ENCODE results near the gene TBK1. TPM values are rescaled to one million over a fixed set of nuclear protein-coding genes. Genes with fewer than 3 reads are reported as not detected.

The TBK1 gene
- total and polyA plus RNA-seq, 4 experiments from 2014 or later, result 22.4 to 25.0 (median 23.9) TPM

DNA sequence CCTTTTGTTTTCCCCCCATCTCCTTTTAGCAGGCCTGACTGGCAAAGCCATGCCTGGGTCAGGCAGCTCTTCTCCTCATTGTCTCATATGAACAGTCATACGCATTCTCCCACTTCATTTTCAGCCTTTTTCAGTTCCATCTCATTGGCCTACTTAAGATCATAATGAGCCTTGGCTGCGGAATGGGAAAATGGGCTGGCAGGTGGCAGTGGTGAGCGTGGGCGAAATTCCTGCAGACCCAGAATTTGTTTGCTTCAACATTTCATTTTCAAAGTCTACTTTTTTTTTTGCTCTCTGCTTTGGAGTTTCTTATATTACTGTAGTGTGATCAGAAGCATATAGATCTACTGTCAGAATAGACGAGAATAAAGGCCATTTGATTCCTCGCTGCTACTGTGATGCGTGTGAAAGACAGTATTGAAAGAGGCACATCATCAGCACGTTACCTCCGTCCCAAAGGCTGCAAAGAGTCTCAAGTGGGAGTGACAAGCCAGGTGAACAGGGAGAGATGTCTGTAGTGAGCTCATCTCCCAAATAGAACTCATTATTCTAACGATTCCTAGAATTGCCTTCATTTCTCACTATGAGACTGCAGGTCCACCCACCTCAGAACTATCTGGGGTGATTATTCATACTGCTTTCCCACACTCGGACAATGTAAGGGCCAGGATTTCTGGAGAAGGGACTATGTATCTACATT is 73.7 kb downstream of the TBK1 start:
- Histone ChIP-seq H3K9me3 (ENCODE audit: control insufficient read depth in 1 of 2, low read length in 2 of 2) (no peaks in the 10 kb centered on the region), H3K27ac (ENCODE audit: low read depth, low read length) (no peak overlapping the region), H3K27me3 (ENCODE audit: insufficient read depth, low read length) (no peaks in the 10 kb centered on the region), H3K36me3 (ENCODE audit: insufficient read depth, low read length) (no peaks in the 10 kb centered on the region), H3K4me3 (ENCODE audit: low read length in 2 of 2) (no peak overlapping the region), H3K4me1 (ENCODE audit: insufficient read depth, low read length) (no peaks in the 10 kb centered on the region)
- no peak overlapping the region for H3K4me3 Mint-ChIP-seq
- peaks cover 7 to 8% of the 10 kb centered on the region in 2 donors for H3K27me3 Mint-ChIP-seq
- intact Hi-C loops (cut with micrococcal nuclease), result no loop called here
- CTCF ChIA-PET (ENCODE audit: partially characterized antibody), result no interaction called here
- H3K9me3 Mint-ChIP-seq, result no peaks in the 10 kb centered on the region
- H3K27ac Mint-ChIP-seq, result no peak overlapping the region
- no peaks in the 10 kb centered on the region for H3K36me3 Mint-ChIP-seq
- H3K4me1 Mint-ChIP-seq, result no peaks in the 10 kb centered on the region
- POLR2A ChIA-PET (ENCODE audit: partially characterized antibody), result interaction anchor here (0.5 kb wide), 1 partner anchor 202 kb away, joined by 3 read pairs; no protein-coding TSS in a partner anchor
- no peak for DNase-seq

DNA sequence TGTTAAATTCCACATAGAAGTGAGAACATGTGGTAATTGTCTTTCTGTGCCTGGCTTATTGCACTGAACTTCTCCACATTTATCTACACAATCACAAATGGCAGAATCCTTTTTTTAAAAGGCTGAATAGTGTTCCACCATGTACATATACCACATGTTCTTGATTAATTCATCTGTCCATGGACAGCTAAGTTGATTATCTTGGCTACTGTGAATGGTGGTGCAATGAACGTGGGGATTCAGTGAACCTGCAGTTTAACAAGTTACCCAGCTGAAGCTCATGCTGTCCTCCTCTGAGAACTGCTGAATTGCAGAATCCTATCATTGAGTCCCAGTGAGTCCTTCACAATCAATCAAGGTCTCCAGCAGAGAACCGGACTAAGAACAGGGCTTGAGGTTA is 74.9 kb downstream of the TBK1 start:
- DNase-seq, result no peak
- no peaks in the 10 kb centered on the region for H3K27me3 ChIP-seq (ENCODE audit: insufficient read depth, low read length)
- Mint-ChIP-seq H3K9me3 (no peaks in the 10 kb centered on the region), H3K27me3 (peaks cover 6 to 7% of the 10 kb centered on the region in 2 donors), H3K36me3 (no peaks in the 10 kb centered on the region), H3K27ac (no peak overlapping the region), H3K4me3 (no peak overlapping the region), H3K4me1 (no peaks in the 10 kb centered on the region)
- POLR2A ChIA-PET (ENCODE audit: partially characterized antibody), result no interaction called here
- no peaks in the 10 kb centered on the region for H3K4me1 ChIP-seq (ENCODE audit: insufficient read depth, low read length)
- H3K36me3 ChIP-seq (ENCODE audit: insufficient read depth, low read length), result no peaks in the 10 kb centered on the region
- CTCF ChIA-PET (ENCODE audit: partially characterized antibody), result no interaction called here
- H3K27ac ChIP-seq (ENCODE audit: low read depth, low read length), result no peak overlapping the region
- H3K4me3 ChIP-seq (ENCODE audit: low read length in 2 of 2), result no peak overlapping the region
- no peaks in the 10 kb centered on the region for H3K9me3 ChIP-seq (ENCODE audit: control insufficient read depth in 1 of 2, low read length in 2 of 2)
- intact Hi-C loops (cut with micrococcal nuclease), result no loop called here

DNA sequence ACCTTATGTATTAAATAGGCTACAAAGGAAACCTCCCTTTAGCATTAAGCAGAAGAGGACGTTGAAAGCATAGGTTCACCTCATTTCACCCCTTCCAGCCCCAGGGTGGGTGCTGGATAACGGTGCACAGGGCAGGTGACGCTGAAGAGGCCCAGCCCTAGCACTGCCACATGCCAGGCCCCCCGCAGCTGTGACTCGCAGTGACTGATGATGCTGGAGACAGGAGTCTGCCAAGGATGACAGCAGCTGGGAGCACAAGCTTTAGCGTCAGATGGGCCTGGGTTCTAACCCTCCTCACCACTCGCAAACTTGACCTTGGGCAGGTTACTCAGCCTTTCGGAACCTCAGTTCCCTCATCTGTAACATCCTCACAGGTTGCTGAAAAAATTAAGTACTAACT is 76.7 kb downstream of the TBK1 start:
- Mint-ChIP-seq H3K36me3 (no peaks in the 10 kb centered on the region), H3K27ac (no peak overlapping the region), H3K4me1 (no peaks in the 10 kb centered on the region), H3K9me3 (no peaks in the 10 kb centered on the region), H3K4me3 (no peak overlapping the region), H3K27me3 (peaks cover 5 to 7% of the 10 kb centered on the region in 2 donors)
- ChIA-PET CTCF (ENCODE audit: partially characterized antibody) (interaction anchor here (1.1 to 1.2 kb wide), 2 partner anchors 21 to 65 kb away, joined by 3 to 5 read pairs; no protein-coding TSS in a partner anchor), POLR2A (ENCODE audit: partially characterized antibody) (no interaction called here)
- no peaks in the 10 kb centered on the region for H3K9me3 ChIP-seq (ENCODE audit: control insufficient read depth in 1 of 2, low read length in 2 of 2)
- DNase-seq, result no peak
- no peaks in the 10 kb centered on the region for H3K36me3 ChIP-seq (ENCODE audit: insufficient read depth, low read length)
- no peaks in the 10 kb centered on the region for H3K4me1 ChIP-seq (ENCODE audit: insufficient read depth, low read length)
- H3K27me3 ChIP-seq (ENCODE audit: insufficient read depth, low read length), result no peaks in the 10 kb centered on the region
- no peak overlapping the region for H3K27ac ChIP-seq (ENCODE audit: low read depth, low read length)
- H3K4me3 ChIP-seq (ENCODE audit: low read length in 2 of 2), result no peak overlapping the region
- intact Hi-C loops (cut with micrococcal nuclease), result no loop called here

DNA sequence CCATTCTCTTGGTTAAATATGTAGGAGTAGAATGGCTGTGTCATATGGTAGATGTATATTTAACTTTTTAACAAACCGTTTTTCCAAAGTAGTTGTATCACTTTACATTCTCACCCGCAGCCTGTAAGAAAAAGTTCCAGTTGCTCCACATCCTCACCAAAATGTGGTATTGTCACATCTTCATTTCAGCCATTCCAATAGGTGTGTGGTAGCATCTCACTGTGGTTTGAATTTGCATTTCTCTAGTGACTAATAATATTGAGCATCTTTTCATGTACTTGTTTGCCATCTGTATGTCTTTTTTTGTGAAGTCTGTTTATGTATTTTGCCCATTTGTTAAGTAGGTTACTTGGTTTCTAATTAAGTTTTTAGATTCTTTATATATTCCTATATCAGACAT is 78.6 kb downstream of the TBK1 start:
- DNase-seq, result no peak
- Histone ChIP-seq H3K4me3 (ENCODE audit: low read length in 2 of 2) (no peak overlapping the region), H3K4me1 (ENCODE audit: insufficient read depth, low read length) (no peaks in the 10 kb centered on the region), H3K36me3 (ENCODE audit: insufficient read depth, low read length) (no peaks in the 10 kb centered on the region), H3K27ac (ENCODE audit: low read depth, low read length) (no peak overlapping the region), H3K27me3 (ENCODE audit: insufficient read depth, low read length) (no peaks in the 10 kb centered on the region), H3K9me3 (ENCODE audit: control insufficient read depth in 1 of 2, low read length in 2 of 2) (no peaks in the 10 kb centered on the region)
- Mint-ChIP-seq H3K4me1 (peaks cover 0 to 2% (median 0%) of the 10 kb centered on the region in 4 donors), H3K4me3 (no peak overlapping the region), H3K27ac (no peak overlapping the region), H3K36me3 (no peaks in the 10 kb centered on the region), H3K27me3 (peaks cover 0 to 2% of the 10 kb centered on the region in 2 donors), H3K9me3 (no peaks in the 10 kb centered on the region)
- CTCF ChIA-PET (ENCODE audit: partially characterized antibody), result no interaction called here
- POLR2A ChIA-PET (ENCODE audit: partially characterized antibody), result no interaction called here
- intact Hi-C loops (cut with micrococcal nuclease), result no loop called here

DNA sequence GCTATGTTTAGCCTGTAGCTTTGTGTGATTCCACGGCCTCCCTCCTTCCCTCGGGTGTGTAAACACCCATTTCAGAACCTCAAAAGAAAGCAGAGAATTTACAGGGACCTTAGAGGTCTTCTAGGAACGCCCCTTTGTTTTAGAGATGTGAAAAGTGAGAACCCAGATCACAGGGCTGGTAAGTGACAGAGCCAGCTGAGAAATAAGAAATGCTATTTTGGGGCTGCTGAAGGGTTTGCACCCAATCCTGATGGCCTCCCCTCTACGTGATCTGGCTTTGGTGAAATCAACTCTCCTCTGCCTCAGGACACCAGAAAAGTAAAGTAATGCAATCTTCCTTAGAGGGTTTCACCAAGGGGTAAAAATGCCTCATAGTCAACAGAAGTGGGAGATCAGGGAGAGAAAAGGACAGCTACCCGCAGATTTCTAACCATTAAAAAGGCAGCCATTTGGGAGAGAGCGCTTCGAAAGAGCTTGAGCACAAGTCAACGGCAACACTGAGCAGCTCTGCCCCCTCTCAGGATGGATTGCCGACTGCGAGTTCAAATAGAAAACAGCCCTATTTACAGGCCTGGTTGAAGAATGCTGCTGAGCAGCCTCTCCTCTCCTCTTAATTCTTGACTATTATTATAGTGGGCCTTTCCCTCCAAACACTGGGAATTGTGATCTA is 79.9 kb downstream of the TBK1 start:
- Histone ChIP-seq H3K9me3 (ENCODE audit: control insufficient read depth in 1 of 2, low read length in 2 of 2) (no peaks in the 10 kb centered on the region), H3K27ac (ENCODE audit: low read depth, low read length) (no peak overlapping the region), H3K4me3 (ENCODE audit: low read length in 2 of 2) (no peak overlapping the region), H3K4me1 (ENCODE audit: insufficient read depth, low read length) (no peaks in the 10 kb centered on the region), H3K27me3 (ENCODE audit: insufficient read depth, low read length) (no peaks in the 10 kb centered on the region), H3K36me3 (ENCODE audit: insufficient read depth, low read length) (no peaks in the 10 kb centered on the region)
- no peak for DNase-seq
- peaks cover 1 to 3% of the 10 kb centered on the region in 2 donors for H3K27me3 Mint-ChIP-seq
- POLR2A ChIA-PET (ENCODE audit: partially characterized antibody), result no interaction called here
- H3K9me3 Mint-ChIP-seq, result no peaks in the 10 kb centered on the region
- H3K4me3 Mint-ChIP-seq, result no peak overlapping the region
- intact Hi-C loops (cut with micrococcal nuclease), result no loop called here
- no peaks in the 10 kb centered on the region for H3K36me3 Mint-ChIP-seq
- CTCF ChIA-PET (ENCODE audit: partially characterized antibody), result no interaction called here
- peaks cover 0 to 2% (median 0%) of the 10 kb centered on the region in 4 donors for H3K4me1 Mint-ChIP-seq
- H3K27ac Mint-ChIP-seq, result no peak overlapping the region

DNA sequence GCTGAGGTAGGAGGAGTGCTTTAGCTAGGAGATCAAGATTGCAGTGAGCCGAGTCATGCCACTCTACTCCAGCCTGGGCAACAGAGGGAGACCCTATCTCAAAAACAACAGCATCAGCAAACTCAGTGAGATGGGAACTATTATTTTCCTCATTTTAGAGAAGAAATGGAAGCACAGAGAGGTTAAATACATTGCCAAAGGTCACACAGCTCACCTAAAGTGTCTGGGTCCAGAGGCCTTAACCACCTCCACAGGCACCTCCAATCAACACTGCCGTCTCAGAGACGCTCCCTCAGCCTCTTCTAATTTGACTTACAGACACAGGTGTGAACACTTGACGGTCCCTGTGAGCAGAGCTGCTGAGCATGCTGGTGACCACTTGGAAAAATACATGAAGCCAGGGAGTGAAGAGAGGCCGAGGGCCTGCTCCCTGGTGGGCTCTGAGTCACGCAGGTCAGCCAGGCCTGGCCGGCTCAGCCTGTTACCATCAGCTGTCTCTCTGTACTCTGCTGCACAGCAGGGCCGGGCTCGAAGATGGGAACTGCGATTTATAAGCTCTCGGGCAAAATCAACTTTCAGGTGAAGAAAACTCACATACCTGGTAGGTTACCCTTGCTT is 80.9 kb downstream of the TBK1 start:
- H3K27ac ChIP-seq (ENCODE audit: low read depth, low read length), result no peak overlapping the region
- Mint-ChIP-seq H3K4me3 (no peak overlapping the region), H3K9me3 (no peaks in the 10 kb centered on the region), H3K27ac (no peak overlapping the region), H3K36me3 (no peaks in the 10 kb centered on the region), H3K27me3 (peaks cover 1 to 6% of the 10 kb centered on the region in 2 donors), H3K4me1 (peaks cover 0 to 4% (median 0%) of the 10 kb centered on the region in 4 donors)
- no peaks in the 10 kb centered on the region for H3K27me3 ChIP-seq (ENCODE audit: insufficient read depth, low read length)
- no peak for DNase-seq
- H3K9me3 ChIP-seq (ENCODE audit: control insufficient read depth in 1 of 2, low read length in 2 of 2), result no peaks in the 10 kb centered on the region
- CTCF ChIA-PET (ENCODE audit: partially characterized antibody), result interaction anchor here (1.0 kb wide), 1 partner anchor 16 kb away, joined by 4 read pairs; no protein-coding TSS in a partner anchor
- no peaks in the 10 kb centered on the region for H3K36me3 ChIP-seq (ENCODE audit: insufficient read depth, low read length)
- no peak overlapping the region for H3K4me3 ChIP-seq (ENCODE audit: low read length in 2 of 2)
- POLR2A ChIA-PET (ENCODE audit: partially characterized antibody), result no interaction called here
- no peaks in the 10 kb centered on the region for H3K4me1 ChIP-seq (ENCODE audit: insufficient read depth, low read length)
- intact Hi-C loops (cut with micrococcal nuclease), result no loop called here

DNA sequence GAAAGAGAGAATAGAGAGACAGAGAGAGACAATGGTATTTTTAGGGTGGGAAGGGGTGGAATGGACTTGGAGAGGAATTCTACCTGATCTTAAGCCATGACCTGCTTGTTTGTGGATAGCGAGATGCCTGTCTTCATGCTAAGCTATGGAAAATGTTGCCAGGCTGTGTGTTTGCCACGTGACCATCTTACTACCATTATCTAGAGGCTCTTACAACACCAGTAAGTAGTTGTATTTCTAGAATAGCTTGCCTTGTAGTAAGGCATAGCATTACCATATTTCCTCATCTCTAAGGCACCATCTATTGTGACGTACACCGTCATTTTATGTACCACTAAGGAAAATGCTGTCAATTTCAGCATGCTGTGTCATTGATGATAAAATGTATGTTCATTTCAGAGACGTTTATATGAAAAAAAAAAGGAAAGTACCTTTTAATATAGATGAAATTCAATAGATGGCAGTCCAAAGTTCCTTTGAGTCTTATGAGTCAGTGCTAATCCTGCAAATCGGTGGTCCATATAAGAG is 82.8 kb downstream of the TBK1 start:
- DNase-seq, result no peak
- peaks cover 2 to 8% of the 10 kb centered on the region in 2 donors for H3K27me3 Mint-ChIP-seq
- Histone ChIP-seq H3K27ac (ENCODE audit: low read depth, low read length) (no peak overlapping the region), H3K9me3 (ENCODE audit: control insufficient read depth in 1 of 2, low read length in 2 of 2) (no peaks in the 10 kb centered on the region), H3K27me3 (ENCODE audit: insufficient read depth, low read length) (no peaks in the 10 kb centered on the region), H3K4me3 (ENCODE audit: low read length in 2 of 2) (no peak overlapping the region), H3K4me1 (ENCODE audit: insufficient read depth, low read length) (no peaks in the 10 kb centered on the region), H3K36me3 (ENCODE audit: insufficient read depth, low read length) (no peaks in the 10 kb centered on the region)
- no peak overlapping the region for H3K4me3 Mint-ChIP-seq
- no peak overlapping the region for H3K27ac Mint-ChIP-seq
- H3K9me3 Mint-ChIP-seq, result no peaks in the 10 kb centered on the region
- ChIA-PET CTCF (ENCODE audit: partially characterized antibody) (interaction anchor here (1.1 to 1.5 kb wide), 2 partner anchors 13 to 15 kb away, joined by 3 to 4 read pairs; no protein-coding TSS in a partner anchor), POLR2A (ENCODE audit: partially characterized antibody) (no interaction called here)
- H3K4me1 Mint-ChIP-seq, result peaks cover 0 to 4% (median 0%) of the 10 kb centered on the region in 4 donors
- H3K36me3 Mint-ChIP-seq, result no peaks in the 10 kb centered on the region
- intact Hi-C loops (cut with micrococcal nuclease), result no loop called here
